Progenitor cell of endocrine pancreas (in vitro differentiated cells): Measurements from ENCODE around the gene FCRL5. TPM values are rescaled to one million over a fixed set of nuclear protein-coding genes. Genes with fewer than 3 reads are reported as not detected.
"Not testable (repeated sequence)": the region's sequence is repeated elsewhere in the genome, so short reads cannot be mapped to it uniquely, and the experiment has no call there.

Experiments used
- DNase-seq: peaks from one replicate; pipeline ENCODE4 v3.0.0; 2021; ENCODE audit warnings: low spot score; ENCODE audit not compliant: unreplicated experiment
- H3K27ac Mint-ChIP-seq: 2 replicates; pipeline ENCODE4 v1.8.0; 2021; ENCODE audit warnings: mild to moderate bottlenecking, moderate library complexity, mixed read lengths
- H3K27me3 Mint-ChIP-seq: 2 replicates; pipeline ENCODE4 v1.8.0; 2021; ENCODE audit warnings: mixed read lengths
- H3K36me3 Mint-ChIP-seq: 2 replicates; pipeline ENCODE4 v1.8.0; 2022; ENCODE audit warnings: mixed read lengths; ENCODE audit not compliant: insufficient read depth
- H3K4me1 Mint-ChIP-seq: 2 replicates; pipeline ENCODE4 v1.8.0; 2021; ENCODE audit warnings: low read depth, mixed read lengths
- H3K4me3 Mint-ChIP-seq: 2 replicates; pipeline ENCODE4 v1.8.0; 2021; ENCODE audit warnings: low read depth, mild to moderate bottlenecking, moderate library complexity, mixed read lengths
- H3K9me3 Mint-ChIP-seq: 2 replicates; pipeline ENCODE4 v1.8.0; 2021; ENCODE audit warnings: low read depth, mixed read lengths
- CTCF ChIP-seq: fragments of 200-600 bp; sonication (generic); IDR thresholded peaks from one replicate; pipeline ENCODE4 v1.5.0; 2021; ENCODE audit warnings: antibody characterized with exemption, mild to moderate bottlenecking; ENCODE audit not compliant: unreplicated experiment
- total RNA-seq: library from RNA; stranded (reverse); gene quantifications from 2 replicates; pipeline ENCODE4 v1.2.1, GENCODE V29; 2021

Gene FCRL5
- total RNA-seq, 1 donor from 2014 or later: not detected

- no peaks in the 10 kb centered on the region for H3K9me3 Mint-ChIP-seq
- DNase-seq: no peak
- no peak overlapping the region for H3K27ac Mint-ChIP-seq
- no peaks in the 10 kb centered on the region for H3K36me3 Mint-ChIP-seq
- TF ChIP-seq CTCF: no peak
- peaks cover 8% of the 10 kb centered on the region for H3K4me1 Mint-ChIP-seq
- H3K27me3 Mint-ChIP-seq: peaks cover 4% of the 10 kb centered on the region
- H3K4me3 Mint-ChIP-seq: no peak overlapping the region
Measured at GRCh38 chr1:157575744-157576143, 23.4 kb upstream of the FCRL5 start.

- no peaks in the 10 kb centered on the region for H3K9me3 Mint-ChIP-seq
- H3K27ac Mint-ChIP-seq: no peak overlapping the region
- no peaks in the 10 kb centered on the region for H3K36me3 Mint-ChIP-seq
- no peak for TF ChIP-seq CTCF
- H3K27me3 Mint-ChIP-seq: no peaks in the 10 kb centered on the region
- DNase-seq: no peak
- H3K4me3 Mint-ChIP-seq: no peak overlapping the region
- peaks cover 4% of the 10 kb centered on the region for H3K4me1 Mint-ChIP-seq
Measured at GRCh38 chr1:157574836-157575235, 22.5 kb upstream of the FCRL5 start.

GRCh38 chr1:157566484-157567300, 14.4 kb upstream of the FCRL5 start:
- no peak for DNase-seq
- H3K4me1 Mint-ChIP-seq: no peaks in the 10 kb centered on the region
- H3K27me3 Mint-ChIP-seq: peaks cover 8% of the 10 kb centered on the region
- no peaks in the 10 kb centered on the region for H3K36me3 Mint-ChIP-seq
- H3K27ac Mint-ChIP-seq: no peak overlapping the region
- TF ChIP-seq CTCF: no peak
- no peak overlapping the region for H3K4me3 Mint-ChIP-seq
- H3K9me3 Mint-ChIP-seq: no peaks in the 10 kb centered on the region

- H3K9me3 Mint-ChIP-seq: no peaks in the 10 kb centered on the region
- no peaks in the 10 kb centered on the region for H3K36me3 Mint-ChIP-seq
- H3K27ac Mint-ChIP-seq: no peak overlapping the region
- H3K4me3 Mint-ChIP-seq: no peak overlapping the region
- peaks cover 8% of the 10 kb centered on the region for H3K27me3 Mint-ChIP-seq
- DNase-seq: no peak
- H3K4me1 Mint-ChIP-seq: no peaks in the 10 kb centered on the region
- TF ChIP-seq CTCF: no peak
Measured at GRCh38 chr1:157562515-157562914, 10.2 kb upstream of the FCRL5 start.

- Mint-ChIP-seq H3K4me3 (no peak overlapping the region), H3K27ac (no peak overlapping the region), H3K4me1 (no peaks in the 10 kb centered on the region), H3K9me3 (no peaks in the 10 kb centered on the region), H3K36me3 (no peaks in the 10 kb centered on the region), H3K27me3 (peaks cover 3% of the 10 kb centered on the region)
- TF ChIP-seq CTCF: no peak
- no peak for DNase-seq
Measured at GRCh38 chr1:157558119-157558518, 5.8 kb upstream of the FCRL5 start.

GRCh38 chr1:157548081-157548480, 4.2 kb downstream of the FCRL5 start:
- H3K36me3 Mint-ChIP-seq, H3K9me3 Mint-ChIP-seq, DNase-seq, H3K4me1 Mint-ChIP-seq, H3K27me3 Mint-ChIP-seq, H3K4me3 Mint-ChIP-seq, H3K27ac Mint-ChIP-seq: not testable (repeated sequence)
